ENCODE data around the gene SCNN1A.
A peak's percentile ranks its signal among the peaks of the same experiment; 100 is the strongest.

DNA sequence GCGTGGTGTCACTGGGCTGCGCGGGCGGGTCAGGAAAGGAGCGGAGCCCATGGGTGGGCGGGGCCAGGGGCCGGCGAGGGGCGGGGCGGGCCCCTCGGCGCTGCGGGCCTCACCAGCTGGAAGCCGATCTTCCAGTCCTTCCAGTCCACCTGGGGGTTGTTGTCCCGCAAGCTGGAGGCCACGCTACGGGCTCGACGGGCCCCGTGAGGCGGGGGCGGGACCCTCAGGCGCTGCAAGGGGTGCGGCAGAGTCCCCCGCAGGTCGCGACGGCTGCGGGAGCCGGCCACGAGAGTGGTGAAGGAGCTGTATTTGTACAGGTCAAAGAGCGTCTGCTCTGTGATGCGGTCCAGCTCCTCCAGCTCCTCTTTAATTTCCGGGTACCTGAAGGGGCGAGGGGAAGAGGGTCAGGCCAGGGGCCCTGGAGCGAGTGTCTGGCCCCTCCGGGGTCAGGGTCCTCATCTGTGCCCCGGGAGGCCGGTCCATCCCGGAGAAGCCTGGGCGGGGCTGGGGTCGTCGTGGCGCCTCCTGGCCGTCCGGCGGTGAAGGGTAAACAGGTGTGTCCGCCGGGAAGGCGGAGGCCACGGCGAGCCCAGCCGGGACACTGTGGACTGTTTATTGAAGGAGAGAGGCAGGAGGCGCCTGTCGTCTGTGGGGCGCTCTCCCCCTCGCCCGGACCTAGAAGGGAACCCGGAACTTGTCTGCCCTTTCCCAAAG is 11.9 kb downstream of the SCNN1A start:
- TF ChIP-seq, protein P1, sequence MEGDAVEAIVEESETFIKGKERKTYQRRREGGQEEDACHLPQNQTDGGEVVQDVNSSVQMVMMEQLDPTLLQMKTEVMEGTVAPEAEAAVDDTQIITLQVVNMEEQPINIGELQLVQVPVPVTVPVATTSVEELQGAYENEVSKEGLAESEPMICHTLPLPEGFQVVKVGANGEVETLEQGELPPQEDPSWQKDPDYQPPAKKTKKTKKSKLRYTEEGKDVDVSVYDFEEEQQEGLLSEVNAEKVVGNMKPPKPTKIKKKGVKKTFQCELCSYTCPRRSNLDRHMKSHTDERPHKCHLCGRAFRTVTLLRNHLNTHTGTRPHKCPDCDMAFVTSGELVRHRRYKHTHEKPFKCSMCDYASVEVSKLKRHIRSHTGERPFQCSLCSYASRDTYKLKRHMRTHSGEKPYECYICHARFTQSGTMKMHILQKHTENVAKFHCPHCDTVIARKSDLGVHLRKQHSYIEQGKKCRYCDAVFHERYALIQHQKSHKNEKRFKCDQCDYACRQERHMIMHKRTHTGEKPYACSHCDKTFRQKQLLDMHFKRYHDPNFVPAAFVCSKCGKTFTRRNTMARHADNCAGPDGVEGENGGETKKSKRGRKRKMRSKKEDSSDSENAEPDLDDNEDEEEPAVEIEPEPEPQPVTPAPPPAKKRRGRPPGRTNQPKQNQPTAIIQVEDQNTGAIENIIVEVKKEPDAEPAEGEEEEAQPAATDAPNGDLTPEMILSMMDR (IDR thresholded peaks at IDR 0.05): no peak
- TF ChIP-seq POLR2A (IDR thresholded peaks at IDR 0.05): peak in 1 of 2 donors; percentile 13
